HG02642 (cell line): ENCODE data around the gene PRICKLE1.

Experiments
- ATAC-seq: cut with Tn5 transposase; IDR thresholded peaks from one replicate; pipeline ENCODE4 v1.9.1; 2021; ENCODE audit warnings: mild to moderate bottlenecking; ENCODE audit not compliant: unreplicated experiment, poor library complexity

The PRICKLE1 gene

DNA sequence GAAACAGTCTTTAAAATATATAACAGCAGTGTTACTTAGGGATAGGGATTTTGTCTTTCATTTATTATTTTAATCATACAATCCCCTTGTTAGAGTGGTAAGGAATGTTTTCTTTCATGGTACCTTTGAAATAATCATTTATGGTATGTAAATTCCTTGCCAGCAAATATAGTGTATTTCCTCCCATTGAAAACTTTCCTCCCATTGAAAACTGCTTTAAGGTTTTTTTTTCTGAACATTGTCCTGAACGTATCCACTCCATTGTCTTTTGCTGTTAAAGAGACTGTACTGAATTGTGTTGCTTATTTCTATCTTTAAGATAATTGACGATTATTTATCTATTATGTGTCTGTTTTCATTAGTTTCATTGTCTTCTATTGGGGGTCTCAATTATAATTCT lies 180.1 kb downstream of the PRICKLE1 start:
- no peak for ATAC-seq

DNA sequence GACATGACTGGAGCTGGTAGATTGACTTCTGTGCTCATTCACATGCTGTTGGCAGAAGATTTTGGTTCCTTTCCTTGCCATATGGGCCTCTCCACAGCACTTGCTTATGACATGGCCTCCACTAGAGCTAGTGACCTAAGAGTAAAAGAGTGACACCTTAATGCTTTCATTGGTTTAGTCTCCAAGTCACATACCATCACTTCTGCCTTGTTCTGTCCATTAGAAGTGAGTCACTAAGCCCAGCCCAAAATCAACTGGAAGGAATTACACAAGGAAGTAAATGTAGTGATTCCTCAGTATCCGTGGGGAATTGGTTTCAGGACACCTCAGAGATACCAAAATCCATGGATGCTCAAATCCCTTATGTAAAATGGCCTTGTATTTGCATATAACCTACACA lies 182.2 kb downstream of the PRICKLE1 start:
- ATAC-seq: no peak
